Adrenal gland (tissue), 12 donors: ENCODE data around the gene RALGPS1. TPM values are rescaled to one million over a fixed set of nuclear protein-coding genes. Genes with fewer than 3 reads are reported as not detected.

Source experiments
- DNase-seq, 7 donors: peaks; one replicate each; pipeline ENCODE4 v3.0.0-alpha.2; 2019 to 2020
- H3K27ac ChIP-seq, 5 donors: fragments of 200-600 bp; sonication (generic) in 4 of 5; 1 replicate in 3 of 5; 2 replicates in 2 of 5; pipeline versions ENCODE4 v1.5.1 to v1.8.0; 2016 to 2020; ENCODE audit warnings: mild to moderate bottlenecking in 1 of 5
- H3K27me3 ChIP-seq: fragments of 200-600 bp; 2 replicates; pipeline ENCODE4 v1.8.0; 2021
- H3K36me3 ChIP-seq, 2 donors: fragments of 200-600 bp; replicated peaks in 1 of 2; 1 replicate in 1 of 2; 2 replicates in 1 of 2; pipeline versions ENCODE4 v1.5.1 to v1.8.0; 2018 to 2022
- H3K4me1 ChIP-seq, 2 donors: fragments of 200-600 bp; replicated peaks in 1 of 2; 1 replicate in 1 of 2; 2 replicates in 1 of 2; pipeline versions ENCODE4 v1.5.1 to v1.8.0; 2018 to 2021
- H3K4me3 ChIP-seq, 4 donors: fragments of 200-600 bp; sonication (generic) in 3 of 4; one replicate each; pipeline ENCODE4 v1.5.1; 2016 to 2018
- H3K9me3 ChIP-seq, 3 donors: fragments of 200-600 bp; sonication (generic) in 1 of 3; replicated peaks in 1 of 3; 1 replicate in 2 of 3; 2 replicates in 1 of 3; pipeline versions ENCODE4 v1.5.1 to v1.8.0; 2016 to 2021
- CTCF ChIP-seq, 6 experiments: fragments of 450-650 bp in 4 of 6; fragments of 200-600 bp in 2 of 6; sonication (generic) in 1 of 6; IDR thresholded peaks; 1 replicate in 5 of 6; 2 replicates in 1 of 6; pipeline versions ENCODE4 v1.5.1 to v1.8.0; 2016 to 2021; ENCODE audit warnings: antibody characterized with exemption in 6 of 6, mild to moderate bottlenecking in 2 of 6, moderate library complexity in 1 of 6
- POLR2A ChIP-seq, 2 donors: fragments of 450-650 bp; IDR thresholded peaks; one replicate each; pipeline ENCODE4 v1.6.1; 2017; ENCODE audit warnings: antibody characterized with exemption in 2 of 2, mild to moderate bottlenecking in 2 of 2, moderate library complexity in 1 of 2
- WGBS, 4 donors: extraction: QIAGEN DNeasy Blood & Tissue Kit in 2 of 4; methylation state at CpG; one replicate each; pipeline versions ENCODE4 v1.1.5 to v1.1.7; 2013 to 2017; 5-methylcytosine and 5-hydroxymethylcytosine counted together
- intact Hi-C, 2 donors: fragments of 100-400 bp; cut with DNase I; formaldehyde crosslinking; loops; one replicate each; pipeline versions ENCODE4 v1.14.1 to v1.15.0; 2022 to 2023
- polyA plus RNA-seq, 3 donors: library from polyadenylated mRNA; stranded (reverse); fragments of 200-250 nt in 2 of 3; fragments of 350-450 nt in 1 of 3; fragmentation: Illumina TruSeq in 1 of 3; extraction: RNeasy Lipid Tissue Mini Kit (QIAGEN cat#74804) in 1 of 3; gene quantifications; one replicate each; pipeline ENCODE4 v1.2.3, GENCODE V29; 2013 to 2014
- total RNA-seq, 9 donors: library from RNA; depleted of rRNA in 4 of 9; stranded (reverse); fragments of >200 nt in 4 of 9; fragments of 120-200 nt in 1 of 9; fragmentation: NEBNext Ultra II Directional in 1 of 9; extraction: Animal tissue kit (Norgen Biotek cat#: 25700) in 1 of 9; gene quantifications; one replicate each; pipeline versions ENCODE4 v1.1.0 to v1.2.4, GENCODE V29; 2013 to 2023
- donor health status: healthy with polysubstance abuse.
- donor health status: Bipolar disorder and iron deficiency.
- donor health status: DM: yes; HTN: yes; CAD: no.
- donor health status: DM: no; HTN: no; CAD: no.
- donor health status: DM: no; HTN: no; CAD: no.
- donor health status: DM: yes; HTN: yes; CAD: no.

Gene RALGPS1
- total and polyA plus RNA-seq, 12 donors: 2.8 to 9.9 (median 5.1) TPM

GRCh38 chr9:126879288-126879687 lies 35.3 kb upstream of the RALGPS1 start:
- peak in 2 of 7 donors; percentile 24 to 37 for DNase-seq
- no peaks in the 10 kb centered on the region for H3K27me3 ChIP-seq
- no peaks in the 10 kb centered on the region for H3K9me3 ChIP-seq
- WGBS, 4 donors: 47 to 51% (median 49%) methylated on average over 9 of the region's 9 CpGs
- H3K27ac ChIP-seq: peak overlapping the region in 1 of 5 donors; percentile 29
- peaks cover 0 to 10% of the 10 kb centered on the region in 2 donors for H3K4me1 ChIP-seq
- peaks cover under 1 to 30% of the 10 kb centered on the region in 2 donors for H3K36me3 ChIP-seq
- intact Hi-C loops: no loop called here
- TF ChIP-seq POLR2A (IDR thresholded peaks at IDR 0.05) (no peak), CTCF (IDR thresholded peaks at IDR 0.05) (no peak)
- no peak overlapping the region for H3K4me3 ChIP-seq

- intact Hi-C loops: no loop called here
- no peak for DNase-seq
- Histone ChIP-seq H3K9me3 (no peaks in the 10 kb centered on the region), H3K36me3 (peaks cover 4 to 30% of the 10 kb centered on the region in 2 donors), H3K27me3 (no peaks in the 10 kb centered on the region), H3K4me1 (peaks cover 0 to 4% of the 10 kb centered on the region in 2 donors), H3K4me3 (no peak overlapping the region), H3K27ac (no peak overlapping the region)
- WGBS, 4 donors: 95 to 97% (median 96%) methylated on average over 17 to 23 of the region's 23 CpGs
- TF ChIP-seq POLR2A (IDR thresholded peaks at IDR 0.05) (no peak), CTCF (IDR thresholded peaks at IDR 0.05) (no peak)
Observed at GRCh38 chr9:126880226-126880946, 34.2 kb upstream of the RALGPS1 start.

DNA sequence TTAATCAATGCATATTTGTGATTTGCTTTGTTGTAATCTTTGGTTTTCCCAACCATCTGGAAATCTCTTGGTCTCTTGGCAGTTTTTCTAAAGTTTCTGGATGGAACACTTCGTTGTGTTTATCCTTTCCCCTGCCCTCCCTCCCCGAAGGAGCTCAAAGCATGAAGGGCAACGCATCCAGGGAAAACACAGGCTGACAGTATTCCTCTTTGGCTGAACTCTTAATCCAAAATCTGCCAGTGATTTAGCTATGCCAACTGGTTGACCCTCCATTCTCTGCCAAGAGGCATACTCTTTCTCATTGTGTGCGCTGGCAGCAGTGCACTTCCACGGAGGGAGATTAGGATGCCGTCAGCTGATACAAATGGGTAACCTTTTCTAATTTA lies 33.6 kb upstream of the RALGPS1 start:
- Histone ChIP-seq H3K4me1 (no peaks in the 10 kb centered on the region), H3K36me3 (peaks cover 4 to 30% of the 10 kb centered on the region in 2 donors), H3K4me3 (no peak overlapping the region), H3K9me3 (no peaks in the 10 kb centered on the region), H3K27ac (no peak overlapping the region), H3K27me3 (no peaks in the 10 kb centered on the region)
- intact Hi-C loops: no loop called here
- no peak for TF ChIP-seq POLR2A (IDR thresholded peaks at IDR 0.05)
- no peak for TF ChIP-seq CTCF (IDR thresholded peaks at IDR 0.05)
- no peak for DNase-seq
- WGBS, 4 donors: 82 to 94% (median 86%) methylated on average over 6 of the region's 6 CpGs

DNA sequence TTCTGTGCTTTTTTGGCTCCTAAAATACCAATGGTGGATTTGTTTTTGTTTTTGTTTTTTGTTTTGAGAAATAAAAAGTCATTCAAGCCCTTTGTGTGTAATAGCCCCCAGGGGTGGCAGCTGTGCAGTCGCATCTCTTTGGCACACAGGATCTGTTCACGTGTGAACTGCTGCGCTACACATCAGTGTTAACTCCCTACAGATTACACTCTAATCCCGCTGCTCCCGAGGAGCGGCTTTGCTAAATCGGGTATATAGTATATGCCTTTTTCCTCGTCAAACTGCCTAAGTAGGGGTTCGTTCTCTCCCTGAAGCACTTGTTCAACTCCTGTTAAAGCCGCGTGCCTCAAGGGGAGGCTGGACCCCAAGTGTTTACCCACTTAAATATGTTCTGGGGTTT lies 31.8 kb upstream of the RALGPS1 start:
- H3K9me3 ChIP-seq: no peaks in the 10 kb centered on the region
- H3K4me3 ChIP-seq: no peak overlapping the region
- no peaks in the 10 kb centered on the region for H3K27me3 ChIP-seq
- 89 to 96% (median 94%) methylated on average over 11 of the region's 11 CpGs for WGBS, 4 donors
- peaks cover 4 to 30% of the 10 kb centered on the region in 2 donors for H3K36me3 ChIP-seq
- H3K4me1 ChIP-seq: no peaks in the 10 kb centered on the region
- H3K27ac ChIP-seq: no peak overlapping the region
- TF ChIP-seq CTCF (IDR thresholded peaks at IDR 0.05) (no peak), POLR2A (IDR thresholded peaks at IDR 0.05) (no peak)
- DNase-seq: no peak
- intact Hi-C loops: no loop called here
